ENCODE measurements around the gene TTC33.

Gene TTC33

GRCh38 chr5:40547557-40547956 lies 208.2 kb downstream of the TTC33 start:
- H4K12ac ChIP-seq (ENCODE audit: low read depth, low read length), result no peak overlapping the region
- WGBS (ENCODE audit: extremely low coverage, insufficient coverage, insufficient read length), result no CpG with 5 or more reads among the region's 4 CpGs
- DNase-seq, result no peak
- no peak overlapping the region for H3K9ac ChIP-seq (ENCODE audit: low read length)
- H2BK120ac ChIP-seq (ENCODE audit: insufficient read depth, low read length, poor library complexity), result peak overlapping the region; percentile 53
- no peak overlapping the region for H2BK12ac ChIP-seq (ENCODE audit: low read length)
- H3K36me3 ChIP-seq (ENCODE audit: control insufficient read depth in 1 of 2, insufficient read depth in 2 of 2, low read length in 2 of 2), result no peaks in the 10 kb centered on the region
- H3K4me1 ChIP-seq (ENCODE audit: control insufficient read depth in 1 of 2, insufficient read depth in 2 of 2, low read length in 2 of 2), result peaks cover 0 to 2% of the 10 kb centered on the region in 2 experiments
- H3K9me3 ChIP-seq (ENCODE audit: insufficient read depth, low read depth, low read length), result no peaks in the 10 kb centered on the region
- H3K79me1 ChIP-seq (ENCODE audit: low read length), result no peaks in the 10 kb centered on the region
- no peak overlapping the region for H3K4me3 ChIP-seq (ENCODE audit: low read depth, low read length)
- H3K4me2 ChIP-seq (ENCODE audit: low read length), result no peak overlapping the region
- H2AK5ac ChIP-seq (ENCODE audit: low read length), result no peak overlapping the region
- H2AFZ ChIP-seq (ENCODE audit: insufficient read depth, low read length, poor library complexity), result no peak overlapping the region
- no peak overlapping the region for H3K14ac ChIP-seq (ENCODE audit: low read length)
- H2BK5ac ChIP-seq (ENCODE audit: low read depth, low read length, poor library complexity), result no peak overlapping the region
- no peak overlapping the region for H3K23ac ChIP-seq (ENCODE audit: low read length)
- H3K79me2 ChIP-seq (ENCODE audit: control insufficient read depth, insufficient read depth, low read length, poor library complexity), result no peaks in the 10 kb centered on the region
- no peaks in the 10 kb centered on the region for H3K27me3 ChIP-seq (ENCODE audit: insufficient read depth, low read length)
- no peak overlapping the region for H3K18ac ChIP-seq (ENCODE audit: low read length)
- H3K27ac ChIP-seq (ENCODE audit: low read depth, low read length), result no peak overlapping the region
- H3K4ac ChIP-seq (ENCODE audit: low read depth, low read length), result no peak overlapping the region
- no peak overlapping the region for H4K91ac ChIP-seq (ENCODE audit: low read depth, low read length)
- no peak overlapping the region for H4K8ac ChIP-seq (ENCODE audit: low read depth, low read length)

GRCh38 chr5:40540301-40540700 lies 215.5 kb downstream of the TTC33 start:
- H4K12ac ChIP-seq (ENCODE audit: low read depth, low read length), result no peak overlapping the region
- no peak for DNase-seq
- no peak overlapping the region for H4K8ac ChIP-seq (ENCODE audit: low read depth, low read length)
- H2AK5ac ChIP-seq (ENCODE audit: low read length), result no peak overlapping the region
- H3K4me3 ChIP-seq (ENCODE audit: low read depth, low read length), result no peak overlapping the region
- H3K79me1 ChIP-seq (ENCODE audit: low read length), result no peaks in the 10 kb centered on the region
- H3K9ac ChIP-seq (ENCODE audit: low read length), result no peak overlapping the region
- no peaks in the 10 kb centered on the region for H3K4me1 ChIP-seq (ENCODE audit: control insufficient read depth in 1 of 2, insufficient read depth in 2 of 2, low read length in 2 of 2)
- H3K9me3 ChIP-seq (ENCODE audit: insufficient read depth, low read depth, low read length), result peaks cover 2% of the 10 kb centered on the region
- no peaks in the 10 kb centered on the region for H3K36me3 ChIP-seq (ENCODE audit: control insufficient read depth in 1 of 2, insufficient read depth in 2 of 2, low read length in 2 of 2)
- H2BK12ac ChIP-seq (ENCODE audit: low read length), result no peak overlapping the region
- H3K14ac ChIP-seq (ENCODE audit: low read length), result no peak overlapping the region
- no peaks in the 10 kb centered on the region for H3K79me2 ChIP-seq (ENCODE audit: control insufficient read depth, insufficient read depth, low read length, poor library complexity)
- H2BK120ac ChIP-seq (ENCODE audit: insufficient read depth, low read length, poor library complexity), result no peak overlapping the region
- H2BK5ac ChIP-seq (ENCODE audit: low read depth, low read length, poor library complexity), result no peak overlapping the region
- H3K4ac ChIP-seq (ENCODE audit: low read depth, low read length), result no peak overlapping the region
- no peak overlapping the region for H2AFZ ChIP-seq (ENCODE audit: insufficient read depth, low read length, poor library complexity)
- no peak overlapping the region for H3K18ac ChIP-seq (ENCODE audit: low read length)
- no peak overlapping the region for H3K23ac ChIP-seq (ENCODE audit: low read length)
- no peak overlapping the region for H4K91ac ChIP-seq (ENCODE audit: low read depth, low read length)
- H3K27ac ChIP-seq (ENCODE audit: low read depth, low read length), result no peak overlapping the region
- no peaks in the 10 kb centered on the region for H3K27me3 ChIP-seq (ENCODE audit: insufficient read depth, low read length)
- no peak overlapping the region for H3K4me2 ChIP-seq (ENCODE audit: low read length)

DNA sequence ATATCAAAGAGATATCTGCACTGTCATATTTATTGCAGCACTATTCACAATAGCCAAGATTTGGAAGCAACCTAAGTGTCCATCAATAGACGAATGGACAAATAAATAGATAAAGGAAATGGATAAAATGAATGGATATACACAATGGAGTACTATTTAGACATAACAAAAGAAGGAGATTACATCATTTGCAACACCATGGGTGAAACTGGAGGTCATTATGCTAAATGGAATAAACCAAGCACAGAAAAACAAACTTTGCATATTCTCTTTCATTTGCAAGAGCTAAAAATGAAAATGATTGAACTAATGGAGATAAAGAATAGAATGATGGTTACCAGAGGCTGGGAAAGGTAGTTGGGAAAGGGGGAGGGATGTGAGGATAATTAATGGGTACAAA lies 231.1 kb downstream of the TTC33 start:
- no CpG with 5 or more reads among the region's 1 CpG for WGBS (ENCODE audit: extremely low coverage, insufficient coverage, insufficient read length)
- Histone ChIP-seq H3K27me3 (ENCODE audit: insufficient read depth, low read length) (no peaks in the 10 kb centered on the region), H4K12ac (ENCODE audit: low read depth, low read length) (no peak overlapping the region), H4K91ac (ENCODE audit: low read depth, low read length) (no peak overlapping the region), H3K4me1 (ENCODE audit: control insufficient read depth in 1 of 2, insufficient read depth in 2 of 2, low read length in 2 of 2) (no peaks in the 10 kb centered on the region), H3K4me2 (ENCODE audit: low read length) (no peak overlapping the region), H2AK5ac (ENCODE audit: low read length) (no peak overlapping the region), H3K9ac (ENCODE audit: low read length) (no peak overlapping the region), H3K36me3 (ENCODE audit: control insufficient read depth in 1 of 2, insufficient read depth in 2 of 2, low read length in 2 of 2) (no peaks in the 10 kb centered on the region), H4K8ac (ENCODE audit: low read depth, low read length) (no peak overlapping the region), H2BK120ac (ENCODE audit: insufficient read depth, low read length, poor library complexity) (no peak overlapping the region), H2BK5ac (ENCODE audit: low read depth, low read length, poor library complexity) (no peak overlapping the region), H3K27ac (ENCODE audit: low read depth, low read length) (no peak overlapping the region), H2BK12ac (ENCODE audit: low read length) (no peak overlapping the region), H3K9me3 (ENCODE audit: insufficient read depth, low read depth, low read length) (no peaks in the 10 kb centered on the region), H3K4ac (ENCODE audit: low read depth, low read length) (no peak overlapping the region), H3K79me2 (ENCODE audit: control insufficient read depth, insufficient read depth, low read length, poor library complexity) (no peaks in the 10 kb centered on the region), H3K14ac (ENCODE audit: low read length) (no peak overlapping the region), H3K79me1 (ENCODE audit: low read length) (no peaks in the 10 kb centered on the region), H3K23ac (ENCODE audit: low read length) (no peak overlapping the region), H3K18ac (ENCODE audit: low read length) (no peak overlapping the region), H3K4me3 (ENCODE audit: low read depth, low read length) (no peak overlapping the region), H2AFZ (ENCODE audit: insufficient read depth, low read length, poor library complexity) (no peak overlapping the region)
- no peak for DNase-seq

DNA sequence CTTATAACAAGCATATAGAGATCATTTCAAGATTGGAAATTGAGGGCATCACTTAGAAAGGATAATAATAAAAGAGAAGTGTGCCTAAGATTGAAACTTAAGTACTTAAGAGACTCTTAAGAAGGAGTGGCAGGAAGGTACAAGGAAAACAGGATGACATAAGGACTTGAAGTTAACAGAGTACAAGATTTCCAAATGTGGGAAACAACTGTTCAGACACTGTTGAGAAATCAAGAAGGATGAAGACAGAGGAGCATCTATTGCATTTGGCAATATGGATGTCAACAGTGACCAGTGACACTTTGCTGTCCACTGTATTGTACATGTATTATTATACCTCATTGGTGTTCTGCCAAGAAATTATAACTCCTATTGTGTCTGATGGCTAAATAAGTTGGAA lies 233.8 kb downstream of the TTC33 start:
- Histone ChIP-seq H3K4me1 (ENCODE audit: control insufficient read depth in 1 of 2, insufficient read depth in 2 of 2, low read length in 2 of 2) (no peaks in the 10 kb centered on the region), H2BK120ac (ENCODE audit: insufficient read depth, low read length, poor library complexity) (no peak overlapping the region), H2BK5ac (ENCODE audit: low read depth, low read length, poor library complexity) (no peak overlapping the region), H3K18ac (ENCODE audit: low read length) (no peak overlapping the region), H3K4me3 (ENCODE audit: low read depth, low read length) (no peak overlapping the region), H2AFZ (ENCODE audit: insufficient read depth, low read length, poor library complexity) (no peak overlapping the region), H2AK5ac (ENCODE audit: low read length) (no peak overlapping the region), H4K91ac (ENCODE audit: low read depth, low read length) (no peak overlapping the region), H3K9me3 (ENCODE audit: insufficient read depth, low read depth, low read length) (no peaks in the 10 kb centered on the region), H2BK12ac (ENCODE audit: low read length) (no peak overlapping the region), H3K27ac (ENCODE audit: low read depth, low read length) (no peak overlapping the region), H3K4ac (ENCODE audit: low read depth, low read length) (no peak overlapping the region), H3K23ac (ENCODE audit: low read length) (no peak overlapping the region), H4K12ac (ENCODE audit: low read depth, low read length) (no peak overlapping the region), H3K4me2 (ENCODE audit: low read length) (no peak overlapping the region), H3K79me2 (ENCODE audit: control insufficient read depth, insufficient read depth, low read length, poor library complexity) (no peaks in the 10 kb centered on the region), H3K36me3 (ENCODE audit: control insufficient read depth in 1 of 2, insufficient read depth in 2 of 2, low read length in 2 of 2) (no peaks in the 10 kb centered on the region), H3K79me1 (ENCODE audit: low read length) (no peaks in the 10 kb centered on the region), H3K14ac (ENCODE audit: low read length) (no peak overlapping the region), H3K27me3 (ENCODE audit: insufficient read depth, low read length) (no peaks in the 10 kb centered on the region), H4K8ac (ENCODE audit: low read depth, low read length) (no peak overlapping the region), H3K9ac (ENCODE audit: low read length) (no peak overlapping the region)
- no peak for DNase-seq

Data from trophoblast cell (in vitro differentiated cells and primary cell).